PC-3 (cell line): ENCODE measurements around the gene KIN. TPM values are rescaled to one million over a fixed set of nuclear protein-coding genes. Genes with fewer than 3 reads are reported as not detected.

Experiments
- ATAC-seq: fragments of 200-7000 bp; cut with Tn5 transposase; 2 replicates; pipeline ENCODE4 v1.9.1; 2020; ENCODE audit warnings: mild to moderate bottlenecking, moderate library complexity
- BruUV-seq: library from RNA; stranded (reverse); fragments of 400-500 nt; replicated peaks from 2 replicates; lab custom pipeline; 2021; lab: Mats Ljungman, UMichigan
- CTCF ChIA-PET: fragments of 300-600 bp; sonication (Branson Sonifier 250); formaldehyde crosslinking; loops from one replicate; lab custom pipeline; 2022; ENCODE audit warnings: antibody characterized with exemption; lab: Charles Lee
- POLR2A ChIA-PET: fragments of 300-600 bp; sonication (Branson Sonifier 250); formaldehyde crosslinking; loops from one replicate; lab custom pipeline; 2022; ENCODE audit warnings: antibody characterized with exemption; ENCODE audit not compliant: unreplicated experiment; lab: Charles Lee
- DNase-seq: peaks from one replicate; pipeline ENCODE4 v3.0.0-alpha.2; 2015
- H2AFZ ChIP-seq: fragments of 300-600 bp; sonication (generic); 2 replicates; pipeline ENCODE4 v1.6.0; 2016; ENCODE audit warnings: antibody characterized with exemption, low read length
- H3F3A ChIP-seq: fragments of 300-600 bp; sonication (generic); one replicate; pipeline ENCODE4 v1.6.0; 2017; ENCODE audit warnings: antibody characterized with exemption, low read length, control low read depth, mild to moderate bottlenecking; ENCODE audit not compliant: unreplicated experiment
- H3K27ac ChIP-seq: fragments of 300-600 bp; sonication (generic); 2 replicates; pipeline ENCODE4 v1.5.1; 2016; ENCODE audit warnings: mild to moderate bottlenecking, low read length
- H3K27me3 ChIP-seq: fragments of 300-600 bp; sonication (generic); 2 replicates; pipeline ENCODE4 v1.6.1; 2016; ENCODE audit warnings: low read length, mixed read lengths
- H3K36me3 ChIP-seq: fragments of 300-600 bp; sonication (generic); 2 replicates; pipeline ENCODE4 v1.6.1; 2016; ENCODE audit warnings: low read depth, mixed run types, low read length, mixed read lengths
- H3K4me1 ChIP-seq: fragments of 300-600 bp; sonication (generic); 2 replicates; pipeline ENCODE4 v1.5.1; 2016; ENCODE audit warnings: low read length; ENCODE audit not compliant: insufficient read depth
- H3K4me2 ChIP-seq: fragments of 300-600 bp; sonication (generic); 2 replicates; pipeline ENCODE4 v1.6.0; 2016; ENCODE audit warnings: low read length
- H3K4me3 ChIP-seq: fragments of 300-600 bp; sonication (generic); 2 replicates; pipeline ENCODE4 v1.5.1; 2016; ENCODE audit warnings: mild to moderate bottlenecking, low read length, mixed read lengths
- H3K79me2 ChIP-seq: fragments of 300-600 bp; sonication (generic); 2 replicates; pipeline ENCODE4 v1.6.1; 2017; ENCODE audit warnings: low read length, mixed read lengths
- H3K9ac ChIP-seq: fragments of 300-600 bp; sonication (generic); 2 replicates; pipeline ENCODE4 v1.6.0; 2016; ENCODE audit warnings: mild to moderate bottlenecking, low read length
- H3K9me2 ChIP-seq: fragments of 300-600 bp; sonication (generic); replicated peaks from 2 replicates; pipeline ENCODE4 v1.6.1; 2016; ENCODE audit warnings: mixed run types, low read length, mixed read lengths
- H3K9me3 ChIP-seq: fragments of 300-600 bp; sonication (generic); 2 replicates; pipeline ENCODE4 v1.6.1; 2016; ENCODE audit warnings: low read length, mixed read lengths
- H4K20me1 ChIP-seq: fragments of 300-600 bp; sonication (generic); 2 replicates; pipeline ENCODE4 v1.6.1; 2016; ENCODE audit warnings: low read length, mixed read lengths
- EZH2 ChIP-seq: fragments of 300-600 bp; sonication (generic); IDR thresholded peaks from one replicate; pipeline ENCODE4 v1.6.1; 2017; ENCODE audit warnings: antibody characterized with exemption, mild to moderate bottlenecking, low read length; ENCODE audit not compliant: unreplicated experiment
- EZH2phosphoT487 ChIP-seq: fragments of 300-600 bp; sonication (generic); IDR thresholded peaks from 2 replicates; pipeline ENCODE4 v1.6.1; 2018; ENCODE audit warnings: mild to moderate bottlenecking, antibody characterized with exemption, low read length, borderline replicate concordance
- intact Hi-C: fragments of 100-400 bp; cut with micrococcal nuclease; formaldehyde crosslinking; loops from 2 replicates; pipeline ENCODE4 v1.9.0; 2023
- total RNA-seq: library from RNA; depleted of rRNA; stranded (reverse); fragments of >200 nt; gene quantifications from 2 replicates; pipeline ENCODE4 v1.2.3, GENCODE V29; 2014
- TF ChIP-seq, protein P1 (sequence below): fragments of 300-600 bp; sonication (generic); conservative IDR thresholded peaks from 2 replicates; pipeline ENCODE4 v1.5.1; 2017; ENCODE audit warnings: antibody characterized with exemption, low read depth, mild to moderate bottlenecking, low read length

KIN gene
- total RNA-seq, 1 experiment from 2014 or later = 2.4 TPM

DNA sequence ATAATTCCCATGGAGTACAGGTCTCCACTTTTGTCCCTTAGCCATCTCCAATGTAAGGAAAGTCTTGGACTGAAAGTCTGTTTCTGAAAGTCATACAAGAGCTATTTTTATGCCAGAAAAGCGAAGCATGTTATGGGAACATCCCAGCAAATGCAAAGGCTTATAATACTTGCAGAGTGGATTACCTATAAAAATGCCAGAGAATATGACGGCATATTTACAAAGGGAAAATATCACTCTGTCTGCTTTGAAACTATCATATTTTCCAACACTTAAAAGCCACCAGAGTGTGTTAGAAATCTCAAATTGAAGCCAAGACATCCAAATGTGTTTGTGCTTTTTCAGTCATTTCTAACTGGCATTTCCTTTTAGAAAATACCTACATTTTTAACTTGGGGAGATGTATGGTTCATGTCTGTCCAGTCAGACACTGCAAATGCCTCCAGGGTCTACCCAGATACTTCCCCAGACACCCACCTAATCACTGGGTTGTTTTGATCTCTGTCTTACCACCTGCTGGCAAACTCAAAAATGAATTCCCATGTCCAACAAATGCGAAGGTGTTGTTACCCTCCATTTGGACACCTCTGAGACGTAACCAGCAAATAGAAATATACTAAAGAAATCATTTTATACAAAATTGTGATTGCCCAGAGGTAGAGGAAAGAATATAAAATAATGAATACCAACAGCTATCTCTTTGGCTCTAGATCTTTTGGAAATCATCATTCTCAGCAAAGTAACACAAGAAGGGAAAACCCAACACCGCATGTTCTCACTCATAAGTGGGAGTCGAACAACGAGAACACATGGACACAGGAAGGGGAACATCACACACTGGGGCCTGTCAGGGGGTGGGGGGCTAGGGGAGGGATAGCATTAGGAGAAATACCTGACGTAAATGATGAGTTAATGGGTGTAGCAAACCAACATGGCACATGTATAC is 83.4 kb downstream of the KIN start:
- H3K9me3 ChIP-seq = no peaks in the 10 kb centered on the region
- no peaks in the 10 kb centered on the region for H3K79me2 ChIP-seq
- ChIA-PET POLR2A (no interaction called here), CTCF (no interaction called here)
- no peaks in the 10 kb centered on the region for H3K36me3 ChIP-seq
- no peak overlapping the region for H3K27ac ChIP-seq
- DNase-seq (peak; percentile 2), ATAC-seq (no peak)
- intact Hi-C loops = no loop called here
- H3K4me3 ChIP-seq = no peak overlapping the region
- no peak overlapping the region for H3K4me2 ChIP-seq
- H2AFZ ChIP-seq = no peak overlapping the region
- H3K9ac ChIP-seq = no peak overlapping the region
- BruUV-seq = no TSS peak
- TF ChIP-seq, protein P1, sequence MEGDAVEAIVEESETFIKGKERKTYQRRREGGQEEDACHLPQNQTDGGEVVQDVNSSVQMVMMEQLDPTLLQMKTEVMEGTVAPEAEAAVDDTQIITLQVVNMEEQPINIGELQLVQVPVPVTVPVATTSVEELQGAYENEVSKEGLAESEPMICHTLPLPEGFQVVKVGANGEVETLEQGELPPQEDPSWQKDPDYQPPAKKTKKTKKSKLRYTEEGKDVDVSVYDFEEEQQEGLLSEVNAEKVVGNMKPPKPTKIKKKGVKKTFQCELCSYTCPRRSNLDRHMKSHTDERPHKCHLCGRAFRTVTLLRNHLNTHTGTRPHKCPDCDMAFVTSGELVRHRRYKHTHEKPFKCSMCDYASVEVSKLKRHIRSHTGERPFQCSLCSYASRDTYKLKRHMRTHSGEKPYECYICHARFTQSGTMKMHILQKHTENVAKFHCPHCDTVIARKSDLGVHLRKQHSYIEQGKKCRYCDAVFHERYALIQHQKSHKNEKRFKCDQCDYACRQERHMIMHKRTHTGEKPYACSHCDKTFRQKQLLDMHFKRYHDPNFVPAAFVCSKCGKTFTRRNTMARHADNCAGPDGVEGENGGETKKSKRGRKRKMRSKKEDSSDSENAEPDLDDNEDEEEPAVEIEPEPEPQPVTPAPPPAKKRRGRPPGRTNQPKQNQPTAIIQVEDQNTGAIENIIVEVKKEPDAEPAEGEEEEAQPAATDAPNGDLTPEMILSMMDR = no peak
- TF ChIP-seq EZH2phosphoT487 = no peak
- TF ChIP-seq EZH2 = no peak
- no peaks in the 10 kb centered on the region for H3K9me2 ChIP-seq
- H3K4me1 ChIP-seq = 0 out of 2 replicates have a peak, but pooled peaks cover 4% of the 10 kb centered on the region
- H4K20me1 ChIP-seq = no peaks in the 10 kb centered on the region
- H3K27me3 ChIP-seq = 0 out of 2 replicates have a peak, but pooled peaks cover 31% of the 10 kb centered on the region
- H3F3A ChIP-seq = no peaks in the 10 kb centered on the region

DNA sequence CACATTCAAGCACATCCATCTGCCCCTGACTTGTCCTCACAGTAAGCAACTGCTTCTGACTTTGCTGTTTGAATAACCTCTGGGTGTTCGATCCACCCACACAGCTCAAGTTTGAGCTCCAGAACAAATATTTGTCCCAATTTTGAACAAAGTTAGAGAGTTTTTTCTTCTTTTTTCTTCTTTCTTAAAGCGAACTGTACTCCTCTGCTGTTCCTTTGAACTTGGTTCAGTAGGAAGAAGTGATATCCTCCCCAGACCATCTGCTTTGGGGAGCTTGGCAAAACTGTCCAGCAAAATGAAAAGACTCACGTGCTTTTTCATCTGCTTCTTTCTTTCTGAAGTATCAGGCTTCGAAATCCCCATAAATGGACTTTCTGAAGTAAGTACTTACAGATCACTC is 84.7 kb downstream of the KIN start, which contains the start of gene ITIH2:
Gene ITIH2 (plus strand): TSS at position 177 of the 400 bp plus-strand sequence. CDS start 119 bp downstream, at position 296.
- no TSS peak for BruUV-seq
- Histone ChIP-seq H2AFZ (no peak within 1 kb of the TSS), H3K9me3 (no peaks in the 10 kb centered on the region), H3K79me2 (no peaks in the 10 kb centered on the region), H3K9ac (no peak within 1 kb of the TSS), H3K27ac (no peak within 1 kb of the TSS), H3K4me3 (no peak within 1 kb of the TSS), H3K27me3 (0 out of 2 replicates have a peak, but pooled peaks cover 21% of the 10 kb centered on the region), H4K20me1 (no peaks in the 10 kb centered on the region), H3K4me2 (no peak within 1 kb of the TSS), H3K9me2 (no peaks in the 10 kb centered on the region), H3K4me1 (0 out of 2 replicates have a peak, but pooled peaks cover 4% of the 10 kb centered on the region), H3K36me3 (no peaks in the 10 kb centered on the region), H3F3A (no peaks in the 10 kb centered on the region)
- CTCF ChIA-PET = no interaction called here
- ATAC-seq (no peak), DNase-seq (no peak)
- no peak for TF ChIP-seq EZH2
- TF ChIP-seq EZH2phosphoT487 = no peak
- TF ChIP-seq, protein P1 = no peak
- intact Hi-C loops = no loop called here
- POLR2A ChIA-PET = no interaction called here
